A673 (cell line): ENCODE measurements around the gene GSG1L.

ENCODE experiments used
- CTCF ChIP-seq: fragments of 300-800, 200-600 bp; sonication (generic); conservative IDR thresholded peaks from 2 replicates; pipeline ENCODE4 v1.5.1; 2017; ENCODE audit warnings: low read depth, mild to moderate bottlenecking, antibody characterized with exemption, low read length, moderate library complexity, mixed read lengths
- EZH2 ChIP-seq: fragments of 200-600 bp; sonication (generic); IDR thresholded peaks from 2 replicates; pipeline ENCODE4 v1.6.1; 2017; ENCODE audit warnings: borderline replicate concordance, low read depth, mild to moderate bottlenecking, mixed read lengths, antibody characterized with exemption, low read length; ENCODE audit not compliant: poor library complexity, severe bottlenecking

- TF ChIP-seq CTCF (no peak), EZH2 (no peak)
Measured at GRCh38 chr16:27787665-27788064, 275.8 kb downstream of the GSG1L start.
